Brain microvascular endothelial cell (primary cell): ENCODE results near the gene DNLZ.
A peak's percentile ranks its signal among the peaks of the same experiment; 100 is the strongest.

Experiments used
- DNase-seq: peaks from one replicate; pipeline ENCODE4 v3.0.0-alpha.2; 2020
- H3K27ac ChIP-seq: fragments of 250-450 bp; sonication (Bioruptor Pico); 2 replicates; pipeline ENCODE4 v1.5.1; 2020; ENCODE audit warnings: mild to moderate bottlenecking, moderate library complexity
- H3K27me3 ChIP-seq: fragments of 250-450 bp; sonication (Bioruptor Pico); replicated peaks from 2 replicates; pipeline ENCODE4 v1.5.1; 2020; ENCODE audit warnings: mild to moderate bottlenecking
- H3K36me3 ChIP-seq: fragments of 250-450 bp; sonication (Bioruptor Pico); replicated peaks from 2 replicates; pipeline ENCODE4 v1.5.1; 2020; ENCODE audit warnings: mild to moderate bottlenecking
- H3K4me3 ChIP-seq: 2 replicates; pipeline ENCODE4 v1.5.1; 2011; ENCODE audit warnings: low read depth, mild to moderate bottlenecking, control low read depth, low read length, moderate library complexity
- in situ Hi-C: cut with HindIII; loops from 2 replicates; pipeline ENCODE4 v1.10.0; 2017; ENCODE audit warnings: low sequenced_read_pairs, low pct_ligation_motif_present
- TF ChIP-seq, protein P1 (sequence below): IDR thresholded peaks from 2 replicates; pipeline ENCODE4 v1.5.1; 2011; ENCODE audit warnings: low read depth, mild to moderate bottlenecking, moderate library complexity, low read length, control low read depth, inconsistent platforms; ENCODE audit errors: missing control alignments

DNLZ gene

GRCh38 chr9:136363106-136363948 lies at the start of gene DNLZ:
TSS of gene DNLZ (minus strand) at chr9:136363744. CDS start at chr9:136363714, 30 bp downstream.
- peak within 1 kb of the TSS; percentile 75 for H3K27ac ChIP-seq

GRCh38 chr9:136412962-136413361 lies 49.4 kb upstream of the DNLZ start:
- Histone ChIP-seq H3K36me3 (peaks cover 46% of the 10 kb centered on the region), H3K4me3 (no peak overlapping the region), H3K27me3 (no peaks in the 10 kb centered on the region), H3K27ac (no peak overlapping the region)
- TF ChIP-seq, protein P1, sequence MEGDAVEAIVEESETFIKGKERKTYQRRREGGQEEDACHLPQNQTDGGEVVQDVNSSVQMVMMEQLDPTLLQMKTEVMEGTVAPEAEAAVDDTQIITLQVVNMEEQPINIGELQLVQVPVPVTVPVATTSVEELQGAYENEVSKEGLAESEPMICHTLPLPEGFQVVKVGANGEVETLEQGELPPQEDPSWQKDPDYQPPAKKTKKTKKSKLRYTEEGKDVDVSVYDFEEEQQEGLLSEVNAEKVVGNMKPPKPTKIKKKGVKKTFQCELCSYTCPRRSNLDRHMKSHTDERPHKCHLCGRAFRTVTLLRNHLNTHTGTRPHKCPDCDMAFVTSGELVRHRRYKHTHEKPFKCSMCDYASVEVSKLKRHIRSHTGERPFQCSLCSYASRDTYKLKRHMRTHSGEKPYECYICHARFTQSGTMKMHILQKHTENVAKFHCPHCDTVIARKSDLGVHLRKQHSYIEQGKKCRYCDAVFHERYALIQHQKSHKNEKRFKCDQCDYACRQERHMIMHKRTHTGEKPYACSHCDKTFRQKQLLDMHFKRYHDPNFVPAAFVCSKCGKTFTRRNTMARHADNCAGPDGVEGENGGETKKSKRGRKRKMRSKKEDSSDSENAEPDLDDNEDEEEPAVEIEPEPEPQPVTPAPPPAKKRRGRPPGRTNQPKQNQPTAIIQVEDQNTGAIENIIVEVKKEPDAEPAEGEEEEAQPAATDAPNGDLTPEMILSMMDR, result no peak
- DNase-seq, result no peak
- in situ Hi-C loops, result no loop called here

More at GRCh38 chr9:136363106-136363948, at the start of gene DNLZ:
- TF ChIP-seq, protein P1, result peak; percentile 69
- peak; percentile 88 for DNase-seq
- Histone ChIP-seq H3K4me3 (peak within 1 kb of the TSS; percentile 71), H3K36me3 (peaks cover under 1% of the 10 kb centered on the region), H3K27me3 (no peaks in the 10 kb centered on the region)
- in situ Hi-C loops, result no loop called here

DNA sequence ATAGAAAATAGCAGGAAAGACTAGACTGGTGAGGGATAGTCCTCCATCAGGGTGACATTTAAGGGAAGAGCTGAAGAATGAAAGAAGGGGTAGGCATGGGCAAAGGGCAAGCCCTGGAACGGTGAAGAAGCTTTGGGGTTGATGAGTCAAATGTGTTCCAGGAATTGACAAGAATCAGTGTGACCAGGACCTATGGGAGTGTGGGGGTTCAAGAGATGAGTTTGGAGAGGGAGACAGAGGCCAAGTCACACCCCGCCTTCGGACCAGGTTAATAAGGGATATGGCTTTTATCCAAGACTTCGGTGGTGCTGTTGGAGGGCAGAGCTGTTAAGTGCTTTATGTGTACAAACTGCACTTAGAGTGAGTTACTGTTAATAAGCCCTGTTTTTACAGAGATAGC lies 47.8 kb upstream of the DNLZ start:
- in situ Hi-C loops, result no loop called here
- H3K27ac ChIP-seq, result no peak overlapping the region
- TF ChIP-seq, protein P1, result no peak
- no peak for DNase-seq
- H3K27me3 ChIP-seq, result no peaks in the 10 kb centered on the region
- peak overlapping the region; percentile 96 for H3K4me3 ChIP-seq
- H3K36me3 ChIP-seq, result peaks cover 42% of the 10 kb centered on the region

GRCh38 chr9:136410500-136411287 lies 47.1 kb upstream of the DNLZ start, which contains the start of the genes ENTR1 and PMPCA:
TSS of gene ENTR1 (minus strand) at chr9:136410614. CDS start at chr9:136410397, 217 bp downstream.
TSS of gene PMPCA (plus strand) at chr9:136410658. CDS start at chr9:136410669, 11 bp downstream.
- in situ Hi-C loops, result no loop called here
- peak within 1 kb of the TSS; percentile 96 for H3K4me3 ChIP-seq
- H3K36me3 ChIP-seq, result peaks cover 42% of the 10 kb centered on the region
- no peaks in the 10 kb centered on the region for H3K27me3 ChIP-seq
- TF ChIP-seq, protein P1, result no peak
- peak; percentile 78 for DNase-seq
- H3K27ac ChIP-seq, result peak within 1 kb of the TSS; percentile 85

- Histone ChIP-seq H3K4me3 (peak overlapping the region; percentile 96), H3K36me3 (peaks cover 45% of the 10 kb centered on the region), H3K27me3 (no peaks in the 10 kb centered on the region), H3K27ac (peak overlapping the region; percentile 81)
- in situ Hi-C loops, result no loop called here
- peak; percentile 46 for DNase-seq
- TF ChIP-seq, protein P1, result no peak
Measured at GRCh38 chr9:136409557-136410455, 46.3 kb upstream of the DNLZ start.
